MM.1S (cell line): ENCODE measurements around the gene TRAK2.

ENCODE experiments used
- DNase-seq: peaks from one replicate; pipeline ENCODE4 v3.0.0-alpha.2; 2015
- H2AFZ ChIP-seq: fragments of 300-600 bp; sonication (generic); 2 replicates; pipeline ENCODE4 v1.6.0; 2016; ENCODE audit warnings: antibody characterized with exemption, low read length
- H3F3A ChIP-seq: fragments of 300-600 bp; sonication (generic); 2 replicates; pipeline ENCODE4 v1.6.1; 2016; ENCODE audit warnings: mild to moderate bottlenecking, antibody characterized with exemption, low read length, moderate library complexity, mixed read lengths; ENCODE audit not compliant: insufficient read depth
- H3K27ac ChIP-seq: fragments of 300-600 bp; sonication (generic); 2 replicates; pipeline ENCODE4 v1.5.1; 2016; ENCODE audit warnings: mild to moderate bottlenecking, low read length
- H3K27me3 ChIP-seq: fragments of 300-600 bp; sonication (generic); replicated peaks from 2 replicates; pipeline ENCODE4 v1.6.0; 2016; ENCODE audit warnings: low read length; ENCODE audit not compliant: insufficient read depth
- H3K36me3 ChIP-seq: fragments of 300-600 bp; sonication (generic); replicated peaks from 2 replicates; pipeline ENCODE4 v1.6.1; 2016; ENCODE audit warnings: mild to moderate bottlenecking, low read length, mixed read lengths; ENCODE audit not compliant: insufficient read depth
- H3K4me1 ChIP-seq: fragments of 300-600 bp; sonication (generic); 2 replicates; pipeline ENCODE4 v1.6.1; 2016; ENCODE audit warnings: low read length, mixed read lengths
- H3K4me2 ChIP-seq: fragments of 300-600 bp; sonication (generic); 2 replicates; pipeline ENCODE4 v1.6.0; 2016; ENCODE audit warnings: low read depth, low read length
- H3K4me3 ChIP-seq: fragments of 300-600 bp; sonication (generic); 2 replicates; pipeline ENCODE4 v1.5.1; 2016; ENCODE audit warnings: low read length, mixed read lengths
- H3K79me2 ChIP-seq: fragments of 300-600 bp; sonication (generic); 2 replicates; pipeline ENCODE4 v1.6.1; 2016; ENCODE audit warnings: mixed run types, low read length, mixed read lengths
- H3K9ac ChIP-seq: fragments of 300-600 bp; sonication (generic); 2 replicates; pipeline ENCODE4 v1.6.1; 2016; ENCODE audit warnings: low read length, mixed read lengths
- H3K9me2 ChIP-seq: fragments of 300-600 bp; sonication (generic); replicated peaks from 2 replicates; pipeline ENCODE4 v1.6.1; 2016; ENCODE audit warnings: mild to moderate bottlenecking, low read length, mixed read lengths; ENCODE audit not compliant: insufficient read depth
- H3K9me3 ChIP-seq: fragments of 300-600 bp; sonication (generic); replicated peaks from 2 replicates; pipeline ENCODE4 v1.6.1; 2016; ENCODE audit warnings: mild to moderate bottlenecking, low read length, mixed read lengths; ENCODE audit not compliant: insufficient read depth
- H4K20me1 ChIP-seq: fragments of 300-600 bp; sonication (generic); 2 replicates; pipeline ENCODE4 v1.6.1; 2016; ENCODE audit warnings: mild to moderate bottlenecking, low read length, moderate library complexity, mixed read lengths; ENCODE audit not compliant: insufficient read depth
- CTCF ChIP-seq: fragments of 300-600 bp; sonication (generic); IDR thresholded peaks from 2 replicates; pipeline ENCODE4 v1.5.1; 2016; ENCODE audit warnings: antibody characterized with exemption, low read length, mixed read lengths
- EZH2 ChIP-seq: fragments of 300-600 bp; sonication (generic); optimal IDR thresholded peaks from 2 replicates; pipeline ENCODE3; 2017; ENCODE audit warnings: low read depth, mild to moderate bottlenecking, antibody characterized with exemption, low read length, mixed read lengths
- EZH2phosphoT487 ChIP-seq: fragments of 300-600 bp; sonication (generic); IDR thresholded peaks from 2 replicates; pipeline ENCODE4 v1.6.1; 2018; ENCODE audit warnings: antibody characterized with exemption, low read length

The TRAK2 gene

GRCh38 chr2:201361078-201361733, 90.1 kb downstream of the TRAK2 start:
- Histone ChIP-seq H3K9ac (no peak overlapping the region), H3K4me3 (no peak overlapping the region), H4K20me1 (no peaks in the 10 kb centered on the region), H3K79me2 (no peaks in the 10 kb centered on the region), H2AFZ (no peak overlapping the region), H3K4me2 (no peak overlapping the region), H3K9me3 (no peaks in the 10 kb centered on the region), H3K9me2 (no peaks in the 10 kb centered on the region), H3K36me3 (no peaks in the 10 kb centered on the region), H3K4me1 (0 out of 2 replicates have a peak, but pooled peaks cover 8% of the 10 kb centered on the region), H3F3A (no peaks in the 10 kb centered on the region), H3K27me3 (no peaks in the 10 kb centered on the region), H3K27ac (no peak overlapping the region)
- TF ChIP-seq EZH2 = no peak
- no peak for TF ChIP-seq EZH2phosphoT487
- no peak for TF ChIP-seq CTCF
- no peak for DNase-seq

- Histone ChIP-seq H3K9ac (no peak overlapping the region), H3K36me3 (no peaks in the 10 kb centered on the region), H3K4me2 (no peak overlapping the region), H4K20me1 (no peaks in the 10 kb centered on the region), H3K79me2 (no peaks in the 10 kb centered on the region), H3K9me2 (no peaks in the 10 kb centered on the region), H3K9me3 (no peaks in the 10 kb centered on the region), H3K27ac (no peak overlapping the region), H2AFZ (no peak overlapping the region), H3K4me1 (0 out of 2 replicates have a peak, but pooled peaks cover 4% of the 10 kb centered on the region), H3K4me3 (no peak overlapping the region), H3K27me3 (no peaks in the 10 kb centered on the region), H3F3A (no peaks in the 10 kb centered on the region)
- TF ChIP-seq EZH2phosphoT487 (no peak), EZH2 (no peak), CTCF (no peak)
- DNase-seq = no peak
Observed at GRCh38 chr2:201360256-201360655, 91.0 kb downstream of the TRAK2 start.

GRCh38 chr2:201358684-201359083, 92.6 kb downstream of the TRAK2 start:
- Histone ChIP-seq H3F3A (no peaks in the 10 kb centered on the region), H3K36me3 (no peaks in the 10 kb centered on the region), H3K4me1 (0 out of 2 replicates have a peak, but pooled peaks cover 4% of the 10 kb centered on the region), H2AFZ (no peak overlapping the region), H3K9me2 (no peaks in the 10 kb centered on the region), H3K9ac (no peak overlapping the region), H3K4me2 (no peak overlapping the region), H3K9me3 (no peaks in the 10 kb centered on the region), H3K27me3 (no peaks in the 10 kb centered on the region), H3K79me2 (no peaks in the 10 kb centered on the region), H3K4me3 (no peak overlapping the region), H3K27ac (no peak overlapping the region), H4K20me1 (no peaks in the 10 kb centered on the region)
- TF ChIP-seq EZH2 = no peak
- no peak for TF ChIP-seq CTCF
- no peak for TF ChIP-seq EZH2phosphoT487
- no peak for DNase-seq
